H1 (cell line): ENCODE data around the gene ACTL7A. TPM values are rescaled to one million over a fixed set of nuclear protein-coding genes. Genes with fewer than 3 reads are reported as not detected.

Experiments
- CBX5 ChIP-seq: fragments of 300-800, 300-1000 bp; sonication (generic); IDR thresholded peaks from 2 replicates; pipeline ENCODE4 v1.7.1; 2016; ENCODE audit warnings: antibody characterized with exemption, low read length, low read depth
- PHF8 ChIP-seq: fragments of 200-600 bp; sonication (generic); conservative IDR thresholded peaks from 2 replicates; pipeline ENCODE4 v1.7.1; 2012; ENCODE audit warnings: low read depth, mild to moderate bottlenecking, inconsistent platforms, low read length, moderate library complexity
- RXRA ChIP-seq: IDR thresholded peaks from 2 replicates; pipeline ENCODE4 v1.6.1; 2011; ENCODE audit warnings: low read depth, mild to moderate bottlenecking, low read length, moderate library complexity; ENCODE audit not compliant: insufficient read depth
- TCF12 ChIP-seq: IDR thresholded peaks from 2 replicates; pipeline ENCODE4 v1.6.1; 2011; ENCODE audit warnings: low read depth, mild to moderate bottlenecking, low read length
- polyA plus RNA-seq, 7 experiments: library from polyadenylated mRNA; depleted of rRNA in 3 of 7; stranded (reverse) in 5 of 7; unstranded in 2 of 7; fragments of >200 nt in 5 of 7; fragments of 200-250 nt in 2 of 7; gene quantifications; 1 replicate in 5 of 7; 2 replicates in 1 of 7; 4 replicates in 1 of 7; pipeline versions ENCODE4 v1.2.1 to v1.2.3, GENCODE V29; 2011 to 2013; ENCODE audit warnings: missing spikeins in 2 of 7, mixed read lengths in 2 of 7
- total RNA-seq: library from RNA; stranded (reverse); fragmentation: NEBNext Ultra II Directional; extraction: Animal tissue kit (Norgen Biotek cat#: 25700); gene quantifications from 2 replicates; pipeline ENCODE4 v1.2.1, GENCODE V29; 2021
- TF ChIP-seq, protein P1 (sequence below): fragments of 300-600 bp; sonication (generic); IDR thresholded peaks from 2 replicates; pipeline ENCODE4 v1.7.1; 2012; ENCODE audit warnings: low read length, moderate library complexity, mild to moderate bottlenecking, inconsistent platforms; ENCODE audit not compliant: insufficient replicate concordance

The ACTL7A gene
- total and polyA plus RNA-seq, 2 of the 8 experiments (the other 6 are each of a cell fraction or from before 2014, with no cell fraction given): not detected

DNA sequence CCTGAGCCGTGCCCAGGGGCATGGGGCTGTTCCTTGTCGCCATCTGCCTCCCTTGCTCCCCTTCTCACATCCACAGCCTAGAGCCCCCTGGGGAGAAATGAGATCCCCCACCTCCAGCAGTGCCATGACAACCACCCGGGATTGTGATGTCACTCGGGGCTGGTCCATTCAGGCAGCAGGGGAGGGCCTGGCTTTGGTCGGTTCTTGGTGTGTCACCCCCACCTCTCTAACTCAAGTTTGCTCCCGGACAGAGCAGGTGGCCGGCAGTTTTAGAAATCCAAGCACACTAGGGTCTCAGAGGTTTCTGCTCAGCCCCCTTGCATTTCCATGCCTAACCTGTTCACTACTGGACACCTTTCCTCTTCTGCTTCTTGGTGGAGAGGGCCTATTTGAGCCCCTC, 6.2 kb upstream of the ACTL7A start, which contains the start of gene ACTL7B (continued):
- no peak for TF ChIP-seq CBX5
- TF ChIP-seq TCF12: no peak
- TF ChIP-seq, protein P1, sequence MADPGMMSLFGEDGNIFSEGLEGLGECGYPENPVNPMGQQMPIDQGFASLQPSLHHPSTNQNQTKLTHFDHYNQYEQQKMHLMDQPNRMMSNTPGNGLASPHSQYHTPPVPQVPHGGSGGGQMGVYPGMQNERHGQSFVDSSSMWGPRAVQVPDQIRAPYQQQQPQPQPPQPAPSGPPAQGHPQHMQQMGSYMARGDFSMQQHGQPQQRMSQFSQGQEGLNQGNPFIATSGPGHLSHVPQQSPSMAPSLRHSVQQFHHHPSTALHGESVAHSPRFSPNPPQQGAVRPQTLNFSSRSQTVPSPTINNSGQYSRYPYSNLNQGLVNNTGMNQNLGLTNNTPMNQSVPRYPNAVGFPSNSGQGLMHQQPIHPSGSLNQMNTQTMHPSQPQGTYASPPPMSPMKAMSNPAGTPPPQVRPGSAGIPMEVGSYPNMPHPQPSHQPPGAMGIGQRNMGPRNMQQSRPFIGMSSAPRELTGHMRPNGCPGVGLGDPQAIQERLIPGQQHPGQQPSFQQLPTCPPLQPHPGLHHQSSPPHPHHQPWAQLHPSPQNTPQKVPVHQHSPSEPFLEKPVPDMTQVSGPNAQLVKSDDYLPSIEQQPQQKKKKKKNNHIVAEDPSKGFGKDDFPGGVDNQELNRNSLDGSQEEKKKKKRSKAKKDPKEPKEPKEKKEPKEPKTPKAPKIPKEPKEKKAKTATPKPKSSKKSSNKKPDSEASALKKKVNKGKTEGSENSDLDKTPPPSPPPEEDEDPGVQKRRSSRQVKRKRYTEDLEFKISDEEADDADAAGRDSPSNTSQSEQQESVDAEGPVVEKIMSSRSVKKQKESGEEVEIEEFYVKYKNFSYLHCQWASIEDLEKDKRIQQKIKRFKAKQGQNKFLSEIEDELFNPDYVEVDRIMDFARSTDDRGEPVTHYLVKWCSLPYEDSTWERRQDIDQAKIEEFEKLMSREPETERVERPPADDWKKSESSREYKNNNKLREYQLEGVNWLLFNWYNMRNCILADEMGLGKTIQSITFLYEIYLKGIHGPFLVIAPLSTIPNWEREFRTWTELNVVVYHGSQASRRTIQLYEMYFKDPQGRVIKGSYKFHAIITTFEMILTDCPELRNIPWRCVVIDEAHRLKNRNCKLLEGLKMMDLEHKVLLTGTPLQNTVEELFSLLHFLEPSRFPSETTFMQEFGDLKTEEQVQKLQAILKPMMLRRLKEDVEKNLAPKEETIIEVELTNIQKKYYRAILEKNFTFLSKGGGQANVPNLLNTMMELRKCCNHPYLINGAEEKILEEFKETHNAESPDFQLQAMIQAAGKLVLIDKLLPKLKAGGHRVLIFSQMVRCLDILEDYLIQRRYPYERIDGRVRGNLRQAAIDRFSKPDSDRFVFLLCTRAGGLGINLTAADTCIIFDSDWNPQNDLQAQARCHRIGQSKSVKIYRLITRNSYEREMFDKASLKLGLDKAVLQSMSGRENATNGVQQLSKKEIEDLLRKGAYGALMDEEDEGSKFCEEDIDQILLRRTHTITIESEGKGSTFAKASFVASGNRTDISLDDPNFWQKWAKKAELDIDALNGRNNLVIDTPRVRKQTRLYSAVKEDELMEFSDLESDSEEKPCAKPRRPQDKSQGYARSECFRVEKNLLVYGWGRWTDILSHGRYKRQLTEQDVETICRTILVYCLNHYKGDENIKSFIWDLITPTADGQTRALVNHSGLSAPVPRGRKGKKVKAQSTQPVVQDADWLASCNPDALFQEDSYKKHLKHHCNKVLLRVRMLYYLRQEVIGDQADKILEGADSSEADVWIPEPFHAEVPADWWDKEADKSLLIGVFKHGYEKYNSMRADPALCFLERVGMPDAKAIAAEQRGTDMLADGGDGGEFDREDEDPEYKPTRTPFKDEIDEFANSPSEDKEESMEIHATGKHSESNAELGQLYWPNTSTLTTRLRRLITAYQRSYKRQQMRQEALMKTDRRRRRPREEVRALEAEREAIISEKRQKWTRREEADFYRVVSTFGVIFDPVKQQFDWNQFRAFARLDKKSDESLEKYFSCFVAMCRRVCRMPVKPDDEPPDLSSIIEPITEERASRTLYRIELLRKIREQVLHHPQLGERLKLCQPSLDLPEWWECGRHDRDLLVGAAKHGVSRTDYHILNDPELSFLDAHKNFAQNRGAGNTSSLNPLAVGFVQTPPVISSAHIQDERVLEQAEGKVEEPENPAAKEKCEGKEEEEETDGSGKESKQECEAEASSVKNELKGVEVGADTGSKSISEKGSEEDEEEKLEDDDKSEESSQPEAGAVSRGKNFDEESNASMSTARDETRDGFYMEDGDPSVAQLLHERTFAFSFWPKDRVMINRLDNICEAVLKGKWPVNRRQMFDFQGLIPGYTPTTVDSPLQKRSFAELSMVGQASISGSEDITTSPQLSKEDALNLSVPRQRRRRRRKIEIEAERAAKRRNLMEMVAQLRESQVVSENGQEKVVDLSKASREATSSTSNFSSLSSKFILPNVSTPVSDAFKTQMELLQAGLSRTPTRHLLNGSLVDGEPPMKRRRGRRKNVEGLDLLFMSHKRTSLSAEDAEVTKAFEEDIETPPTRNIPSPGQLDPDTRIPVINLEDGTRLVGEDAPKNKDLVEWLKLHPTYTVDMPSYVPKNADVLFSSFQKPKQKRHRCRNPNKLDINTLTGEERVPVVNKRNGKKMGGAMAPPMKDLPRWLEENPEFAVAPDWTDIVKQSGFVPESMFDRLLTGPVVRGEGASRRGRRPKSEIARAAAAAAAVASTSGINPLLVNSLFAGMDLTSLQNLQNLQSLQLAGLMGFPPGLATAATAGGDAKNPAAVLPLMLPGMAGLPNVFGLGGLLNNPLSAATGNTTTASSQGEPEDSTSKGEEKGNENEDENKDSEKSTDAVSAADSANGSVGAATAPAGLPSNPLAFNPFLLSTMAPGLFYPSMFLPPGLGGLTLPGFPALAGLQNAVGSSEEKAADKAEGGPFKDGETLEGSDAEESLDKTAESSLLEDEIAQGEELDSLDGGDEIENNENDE: no peak
- no peak for TF ChIP-seq PHF8
- no peak for TF ChIP-seq RXRA
- TF ChIP-seq, all 59 proteins: peak for 0
